Spleen (tissue), 11 donors: ENCODE results near the gene SLC47A2. TPM values are rescaled to one million over a fixed set of nuclear protein-coding genes. Genes with fewer than 3 reads are reported as not detected.
A peak's percentile ranks its signal among the peaks of the same experiment; 100 is the strongest.

Experiments
- DNase-seq: peaks from one replicate; pipeline ENCODE4 v3.0.0-alpha.2; 2020
- H3K27ac ChIP-seq, 8 donors: fragments of 200-600 bp; sonication (generic) in 7 of 8; 1 replicate in 4 of 8; 2 replicates in 4 of 8; pipeline versions ENCODE4 v1.5.0 to v1.8.0; 2016 to 2021; ENCODE audit warnings: inconsistent platforms in 4 of 8, mild to moderate bottlenecking in 4 of 8, moderate library complexity in 1 of 8
- H3K27me3 ChIP-seq, 7 donors: fragments of 200-600 bp; sonication (generic) in 6 of 7; replicated peaks in 1 of 7; 1 replicate in 4 of 7; 2 replicates in 3 of 7; pipeline versions ENCODE4 v1.5.0 to v1.8.0; 2016 to 2021; ENCODE audit warnings: inconsistent platforms in 3 of 7, mild to moderate bottlenecking in 1 of 7
- H3K36me3 ChIP-seq, 6 donors: fragments of 200-600 bp; sonication (generic) in 5 of 6; 1 replicate in 4 of 6; 2 replicates in 2 of 6; pipeline versions ENCODE4 v1.5.0 to v1.8.0; 2016 to 2021; ENCODE audit warnings: inconsistent platforms in 2 of 6
- H3K4me1 ChIP-seq, 6 donors: fragments of 200-600 bp; sonication (generic) in 5 of 6; 1 replicate in 3 of 6; 2 replicates in 3 of 6; pipeline versions ENCODE4 v1.5.0 to v1.8.0; 2016 to 2021; ENCODE audit warnings: inconsistent platforms in 3 of 6
- H3K4me3 ChIP-seq, 8 donors: fragments of 200-600 bp; sonication (generic) in 7 of 8; 1 replicate in 4 of 8; 2 replicates in 4 of 8; pipeline versions ENCODE4 v1.5.0 to v1.8.0; 2016 to 2021; ENCODE audit warnings: inconsistent platforms in 4 of 8, mild to moderate bottlenecking in 4 of 8, moderate library complexity in 2 of 8
- H3K9me3 ChIP-seq, 8 donors: fragments of 200-600 bp; sonication (generic) in 7 of 8; 1 replicate in 4 of 8; 2 replicates in 4 of 8; pipeline versions ENCODE4 v1.5.0 to v1.8.0; 2016 to 2021; ENCODE audit warnings: inconsistent platforms in 4 of 8
- POLR2A ChIP-seq, 3 donors: fragments of 450-650 bp; IDR thresholded peaks; one replicate each; pipeline ENCODE4 v1.5.1; 2017; ENCODE audit warnings: antibody characterized with exemption in 3 of 3, mild to moderate bottlenecking in 1 of 3
- POLR2AphosphoS5 ChIP-seq, 3 donors: sonication (generic); formaldehyde crosslinking; IDR thresholded peaks; one replicate each; pipeline ENCODE4 v1.5.1; 2017; ENCODE audit warnings: antibody characterized with exemption in 3 of 3
- WGBS, 5 donors: extraction: QIAGEN DNeasy Blood & Tissue Kit in 3 of 5; methylation state at CpG; one replicate each; pipeline versions ENCODE4 v1.1.5 to v1.1.7; 2013 to 2018; 5-methylcytosine and 5-hydroxymethylcytosine counted together
- intact Hi-C: fragments of 100-400 bp; cut with DNase I; formaldehyde crosslinking; loops from one replicate; pipeline ENCODE4 v1.15.0; 2023; ENCODE audit warnings: low total_unique reads
- polyA plus RNA-seq, 3 donors: library from polyadenylated mRNA; stranded (reverse); fragments of 200-250 nt; gene quantifications; one replicate each; pipeline ENCODE4 v1.2.1, GENCODE V29; 2013
- total RNA-seq, 7 donors: library from RNA; depleted of rRNA in 3 of 7; stranded (reverse); fragments of >200 nt in 3 of 7; fragmentation: NEBNext Ultra II Directional in 4 of 7; extraction: Animal tissue kit (Norgen Biotek cat#: 25700) in 4 of 7; gene quantifications; one replicate each; pipeline versions ENCODE4 v1.1.0 to v1.2.1, GENCODE V29; 2016 to 2021
- TF ChIP-seq, protein P1 (sequence below), 11 experiments: fragments of 200-600 bp in 7 of 11; fragments of 450-650 bp in 4 of 11; sonication (generic) in 4 of 11; IDR thresholded peaks in 8 of 11; conservative IDR thresholded peaks in 3 of 11; 1 replicate in 7 of 11; 2 replicates in 4 of 11; pipeline versions ENCODE4 v1.4.0 to v1.8.0; 2016 to 2021; ENCODE audit warnings: antibody characterized with exemption in 11 of 11, inconsistent platforms in 4 of 11, mild to moderate bottlenecking in 1 of 11
- donor health status: healthy with polysubstance abuse.
- donor health status: DM: no; HTN: no; CAD: no; lungs with moderate emphysema.
- donor health status: DM: no; HTN: no; CAD: no.
- donor health status: Bipolar disorder and iron deficiency.
- donor health status: healthy.
- donor health status: DM: no; HTN: no; CAD: no.
- donor health status: DM: yes; HTN: yes; CAD: no.

SLC47A2 gene
- total and polyA plus RNA-seq, 10 donors, result 0.03 TPM; not detected in 9

DNA sequence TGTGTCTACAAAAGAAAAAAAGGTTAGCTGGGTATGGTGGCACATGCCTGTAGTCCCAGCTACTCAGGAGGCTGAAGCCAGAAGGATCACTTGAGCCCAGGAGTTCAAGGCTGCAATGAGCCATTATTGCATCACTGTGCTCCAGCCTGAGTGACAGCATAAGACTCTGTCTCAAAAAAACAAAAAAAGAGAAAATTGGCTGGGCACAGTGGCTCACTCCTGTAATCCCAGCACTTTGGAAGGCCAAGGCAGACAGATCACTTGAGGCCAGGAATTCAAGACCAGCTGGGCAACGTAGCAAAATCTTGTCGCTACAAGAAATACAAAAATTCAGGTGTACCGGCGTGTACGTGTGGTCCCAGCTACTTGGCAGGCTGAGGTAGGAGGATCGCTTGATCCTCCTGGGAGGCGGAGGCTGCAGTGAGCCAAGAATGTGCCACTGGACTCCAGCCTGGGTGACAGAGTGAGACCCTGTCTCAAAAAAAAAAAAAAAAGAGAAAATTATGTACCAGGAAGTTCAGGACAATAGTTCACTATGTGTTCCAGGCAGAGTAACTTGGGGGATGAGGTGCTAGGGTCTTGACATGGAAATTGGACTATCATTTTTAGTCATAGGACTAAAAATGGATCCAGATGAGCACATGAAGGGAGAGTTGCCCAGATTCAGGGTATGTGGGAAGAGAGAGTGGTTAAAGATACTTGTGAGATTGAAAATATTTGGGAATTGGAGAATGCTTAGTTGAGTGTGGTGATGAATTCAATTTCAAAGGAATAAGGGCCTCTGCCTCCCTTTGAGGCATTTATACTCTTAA, 56.8 kb downstream of the SLC47A2 start:
- DNase-seq, result no peak
- H3K27me3 ChIP-seq, result no peaks in the 10 kb centered on the region
- H3K4me1 ChIP-seq, result peaks cover 0 to 27% (median 8%) of the 10 kb centered on the region in 6 donors
- no peaks in the 10 kb centered on the region for H3K9me3 ChIP-seq
- TF ChIP-seq POLR2AphosphoS5 (IDR thresholded peaks at IDR 0.05) (no peak), POLR2A (IDR thresholded peaks at IDR 0.05) (no peak)
- TF ChIP-seq, protein P1, sequence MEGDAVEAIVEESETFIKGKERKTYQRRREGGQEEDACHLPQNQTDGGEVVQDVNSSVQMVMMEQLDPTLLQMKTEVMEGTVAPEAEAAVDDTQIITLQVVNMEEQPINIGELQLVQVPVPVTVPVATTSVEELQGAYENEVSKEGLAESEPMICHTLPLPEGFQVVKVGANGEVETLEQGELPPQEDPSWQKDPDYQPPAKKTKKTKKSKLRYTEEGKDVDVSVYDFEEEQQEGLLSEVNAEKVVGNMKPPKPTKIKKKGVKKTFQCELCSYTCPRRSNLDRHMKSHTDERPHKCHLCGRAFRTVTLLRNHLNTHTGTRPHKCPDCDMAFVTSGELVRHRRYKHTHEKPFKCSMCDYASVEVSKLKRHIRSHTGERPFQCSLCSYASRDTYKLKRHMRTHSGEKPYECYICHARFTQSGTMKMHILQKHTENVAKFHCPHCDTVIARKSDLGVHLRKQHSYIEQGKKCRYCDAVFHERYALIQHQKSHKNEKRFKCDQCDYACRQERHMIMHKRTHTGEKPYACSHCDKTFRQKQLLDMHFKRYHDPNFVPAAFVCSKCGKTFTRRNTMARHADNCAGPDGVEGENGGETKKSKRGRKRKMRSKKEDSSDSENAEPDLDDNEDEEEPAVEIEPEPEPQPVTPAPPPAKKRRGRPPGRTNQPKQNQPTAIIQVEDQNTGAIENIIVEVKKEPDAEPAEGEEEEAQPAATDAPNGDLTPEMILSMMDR (IDR thresholded peaks at IDR 0.05 in 8 of 11, conservative IDR thresholded peaks at IDR 0.05 in 3 of 11), result no peak
- 90 to 98% (median 97%) methylated on average over 7 of the region's 7 CpGs for WGBS, 5 donors
- no peak overlapping the region for H3K27ac ChIP-seq
- intact Hi-C loops, result no loop called here
- no peak overlapping the region for H3K4me3 ChIP-seq
- peaks cover 0 to 100% (median 46%) of the 10 kb centered on the region in 6 donors for H3K36me3 ChIP-seq

DNA sequence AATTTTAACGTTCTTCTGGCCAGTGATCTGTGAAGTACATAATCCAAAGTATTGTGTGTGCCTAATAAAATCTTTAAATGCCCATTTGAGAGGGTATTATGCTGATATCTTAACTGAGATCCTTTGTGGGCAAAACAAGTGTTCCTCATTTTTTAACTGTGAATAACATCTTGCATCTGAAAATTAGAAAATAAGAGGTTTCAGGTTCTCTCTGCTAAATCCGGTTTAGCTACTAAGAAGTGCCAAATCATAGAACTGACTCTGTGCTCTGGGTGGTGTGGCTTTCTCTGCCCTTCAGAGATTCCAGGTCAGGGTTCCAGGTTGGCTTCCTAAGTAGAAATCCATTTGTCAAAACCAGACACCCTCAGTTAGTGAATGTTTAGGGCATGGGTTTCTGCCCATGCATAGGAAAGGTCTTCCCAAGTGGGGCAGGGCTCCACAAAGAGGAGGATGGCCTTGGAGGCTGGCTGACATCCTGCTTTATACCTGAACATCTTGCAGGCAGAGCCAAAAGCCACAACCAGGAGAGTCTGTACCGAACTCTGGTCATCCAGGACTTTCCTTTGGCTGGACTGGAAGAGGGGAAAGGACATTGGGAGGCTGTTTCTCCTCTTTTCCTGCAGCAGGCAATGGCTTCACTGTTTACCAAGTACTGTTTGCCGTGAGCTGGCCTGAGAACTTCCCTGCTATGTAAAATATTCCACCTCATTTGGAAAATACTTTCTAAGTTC, 59.4 kb downstream of the SLC47A2 start:
- peaks cover 0 to 100% (median 39%) of the 10 kb centered on the region in 6 donors for H3K36me3 ChIP-seq
- TF ChIP-seq POLR2AphosphoS5 (IDR thresholded peaks at IDR 0.05), result no peak
- no peak for TF ChIP-seq POLR2A (IDR thresholded peaks at IDR 0.05)
- TF ChIP-seq, protein P1 (IDR thresholded peaks at IDR 0.05 in 8 of 11, conservative IDR thresholded peaks at IDR 0.05 in 3 of 11), result no peak
- H3K4me1 ChIP-seq, result peaks cover 0 to 39% (median 10%) of the 10 kb centered on the region in 6 donors
- H3K27me3 ChIP-seq, result no peaks in the 10 kb centered on the region
- H3K4me3 ChIP-seq, result no peak overlapping the region
- intact Hi-C loops, result no loop called here
- WGBS, 5 donors, result 59 to 88% (median 87%) methylated on average over 4 of the region's 4 CpGs
- H3K9me3 ChIP-seq, result peaks cover 0 to 3% (median 0%) of the 10 kb centered on the region in 8 donors
- H3K27ac ChIP-seq, result peak overlapping the region in 5 of 8 donors; percentile 19 to 66 (median 48)
- no peak for DNase-seq

DNA sequence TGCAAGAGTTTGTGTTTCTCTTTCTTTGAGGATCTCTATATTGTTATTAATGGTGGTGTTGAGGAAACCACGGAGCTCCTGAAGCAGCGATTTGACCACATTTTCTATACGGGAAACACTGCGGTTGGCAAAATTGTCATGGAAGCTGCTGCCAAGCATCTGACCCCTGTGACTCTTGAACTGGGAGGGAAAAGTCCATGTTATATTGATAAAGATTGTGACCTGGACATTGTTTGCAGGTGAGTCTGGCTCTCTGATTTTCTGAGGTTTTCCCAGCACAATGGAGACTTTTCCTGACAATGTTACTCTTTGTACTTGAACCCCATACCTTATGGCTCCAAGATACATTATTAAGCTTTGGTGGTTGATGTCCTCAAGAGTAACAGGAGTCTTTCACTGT, 60.0 kb downstream of the SLC47A2 start:
- Histone ChIP-seq H3K27me3 (no peaks in the 10 kb centered on the region), H3K27ac (peak overlapping the region in 5 of 8 donors; percentile 19 to 66 (median 48)), H3K4me1 (peaks cover 0 to 46% (median 14%) of the 10 kb centered on the region in 6 donors), H3K4me3 (no peak overlapping the region), H3K9me3 (peaks cover 0 to 3% (median 0%) of the 10 kb centered on the region in 8 donors), H3K36me3 (peaks cover 0 to 97% (median 36%) of the 10 kb centered on the region in 6 donors)
- intact Hi-C loops, result no loop called here
- 52 to 85% (median 78%) methylated on average over 4 of the region's 4 CpGs for WGBS, 5 donors
- DNase-seq, result no peak
- no peak for TF ChIP-seq POLR2AphosphoS5 (IDR thresholded peaks at IDR 0.05)
- TF ChIP-seq, protein P1 (IDR thresholded peaks at IDR 0.05 in 8 of 11, conservative IDR thresholded peaks at IDR 0.05 in 3 of 11), result no peak
- TF ChIP-seq POLR2A (IDR thresholded peaks at IDR 0.05), result no peak

DNA sequence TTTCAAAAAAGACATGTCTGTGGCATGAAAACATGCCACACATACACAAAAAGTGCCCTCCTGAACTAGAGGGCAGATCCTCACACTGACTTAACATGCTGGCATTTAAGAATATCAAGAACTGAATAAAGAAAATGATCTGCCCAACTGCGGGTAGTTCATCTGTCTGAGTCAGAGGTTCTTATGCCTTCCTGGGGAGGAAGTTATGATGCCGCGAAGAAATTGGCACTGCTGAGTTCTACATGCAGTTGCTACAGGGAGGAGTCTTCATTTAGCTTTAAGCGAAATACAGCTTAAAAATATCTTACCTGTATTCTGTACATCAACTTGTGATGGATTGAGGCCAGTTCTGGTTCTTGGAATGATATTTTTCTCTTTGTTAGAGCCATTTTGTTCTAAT, 61.5 kb downstream of the SLC47A2 start:
- DNase-seq, result no peak
- Histone ChIP-seq H3K9me3 (peaks cover 0 to 3% (median 0%) of the 10 kb centered on the region in 8 donors), H3K27ac (no peak overlapping the region), H3K4me1 (peaks cover 7 to 60% (median 26%) of the 10 kb centered on the region in 6 donors), H3K36me3 (peaks cover 0 to 82% (median 35%) of the 10 kb centered on the region in 6 donors), H3K27me3 (no peaks in the 10 kb centered on the region), H3K4me3 (no peak overlapping the region)
- WGBS, 5 donors, result 75 to 98% (median 93%) methylated on average over 4 of the region's 4 CpGs
- TF ChIP-seq POLR2AphosphoS5 (IDR thresholded peaks at IDR 0.05), result no peak
- intact Hi-C loops, result no loop called here
